ENCODE data around the gene KCNE4. TPM values are rescaled to one million over a fixed set of nuclear protein-coding genes. Genes with fewer than 3 reads are reported as not detected.

KCNE4 gene
- total RNA-seq, 1 experiment from 2014 or later: not detected

- H3K4me1 ChIP-seq (ENCODE audit: insufficient read depth, low read length): no peaks in the 10 kb centered on the region
- H3K27ac ChIP-seq (ENCODE audit: low read length): no peak overlapping the region
- H3K4me3 ChIP-seq (ENCODE audit: low read length): no peak overlapping the region
- no peaks in the 10 kb centered on the region for H4K20me1 ChIP-seq (ENCODE audit: low read length)
- ATAC-seq (no peak), DNase-seq (no peak)
- no peaks in the 10 kb centered on the region for H3K36me3 ChIP-seq (ENCODE audit: low read depth, low read length)
- BruUV-seq (replicated peaks): no TSS peak
- intact Hi-C loops (cut with micrococcal nuclease): no loop called here
- no peak overlapping the region for H3K9ac ChIP-seq (ENCODE audit: low read length)
- no peaks in the 10 kb centered on the region for H3K79me2 ChIP-seq (ENCODE audit: low read length)
- no peaks in the 10 kb centered on the region; the same call in 1 of the 2 replicates for H3K27me3 ChIP-seq (ENCODE audit: low read length)
- no peak for TF ChIP-seq EZH2 (IDR thresholded peaks at IDR 0.05; ENCODE audit: low read length, unreplicated experiment)
- no peak for TF ChIP-seq CTCF (conservative IDR thresholded peaks at IDR 0.05; ENCODE audit: low read depth, low read length)
- no peak for TF ChIP-seq EZH2phosphoT487 (IDR thresholded peaks at IDR 0.05; ENCODE audit: borderline replicate concordance, low read length)
- ChIA-PET POLR2A (ENCODE audit: unreplicated experiment) (no interaction called here), CTCF (no interaction called here)
- no peak overlapping the region for H2AFZ ChIP-seq (ENCODE audit: low read length)
- no peaks in the 10 kb centered on the region for H3F3A ChIP-seq (ENCODE audit: low read length, unreplicated experiment)
- no peak overlapping the region for H3K4me2 ChIP-seq (ENCODE audit: low read length)
- H3K9me3 ChIP-seq (ENCODE audit: low read length): no peaks in the 10 kb centered on the region
- H3K9me2 ChIP-seq (replicated peaks; ENCODE audit: low read length): no peaks in the 10 kb centered on the region
Observed at GRCh38 chr2:223099561-223099960, 47.6 kb downstream of the KCNE4 start.

DNA sequence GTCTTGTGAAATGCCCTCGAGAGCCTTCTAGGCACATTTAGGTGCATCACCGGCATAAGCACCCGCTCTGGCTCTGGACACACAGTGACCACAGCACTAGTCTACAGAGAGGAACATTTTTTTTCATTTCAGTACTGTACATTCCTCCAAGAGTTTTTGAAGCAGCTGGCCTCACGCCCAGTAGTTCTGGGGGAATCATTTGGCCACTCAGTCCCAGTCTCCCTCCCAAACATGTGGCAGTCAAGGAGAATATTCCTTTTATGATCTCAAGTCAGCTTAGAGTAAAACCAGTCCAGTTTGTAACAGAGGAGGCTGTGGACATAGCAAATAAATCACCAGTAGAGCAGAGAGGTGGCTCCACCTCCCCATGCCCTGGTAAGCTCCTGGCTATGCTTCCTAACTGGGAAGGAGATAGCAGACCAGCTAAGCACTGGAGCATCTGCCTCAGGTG lies 48.1 kb downstream of the KCNE4 start:
- H3K27me3 ChIP-seq (ENCODE audit: low read length): peaks cover 5% of the 10 kb centered on the region; the same call in 1 of the 2 replicates
- H4K20me1 ChIP-seq (ENCODE audit: low read length): no peaks in the 10 kb centered on the region
- no peak overlapping the region for H3K27ac ChIP-seq (ENCODE audit: low read length)
- DNase-seq (no peak), ATAC-seq (no peak)
- ChIA-PET POLR2A (ENCODE audit: unreplicated experiment) (no interaction called here), CTCF (no interaction called here)
- H2AFZ ChIP-seq (ENCODE audit: low read length): no peak overlapping the region
- no peak overlapping the region for H3K4me2 ChIP-seq (ENCODE audit: low read length)
- H3K79me2 ChIP-seq (ENCODE audit: low read length): no peaks in the 10 kb centered on the region
- H3K4me1 ChIP-seq (ENCODE audit: insufficient read depth, low read length): no peaks in the 10 kb centered on the region
- intact Hi-C loops (cut with micrococcal nuclease): no loop called here
- no TSS peak for BruUV-seq (replicated peaks)
- no peaks in the 10 kb centered on the region for H3K36me3 ChIP-seq (ENCODE audit: low read depth, low read length)
- H3K9me2 ChIP-seq (replicated peaks; ENCODE audit: low read length): no peaks in the 10 kb centered on the region
- no peaks in the 10 kb centered on the region for H3F3A ChIP-seq (ENCODE audit: low read length, unreplicated experiment)
- H3K9ac ChIP-seq (ENCODE audit: low read length): no peak overlapping the region
- H3K4me3 ChIP-seq (ENCODE audit: low read length): no peak overlapping the region
- no peaks in the 10 kb centered on the region for H3K9me3 ChIP-seq (ENCODE audit: low read length)
- TF ChIP-seq EZH2phosphoT487 (IDR thresholded peaks at IDR 0.05; ENCODE audit: borderline replicate concordance, low read length) (no peak), EZH2 (IDR thresholded peaks at IDR 0.05; ENCODE audit: low read length, unreplicated experiment) (no peak), CTCF (conservative IDR thresholded peaks at IDR 0.05; ENCODE audit: low read depth, low read length) (no peak)

- peaks cover 14% of the 10 kb centered on the region; the same call in 1 of the 2 replicates for H3K27me3 ChIP-seq (ENCODE audit: low read length)
- CTCF ChIA-PET: interaction anchor here (1.0 to 1.2 kb wide), 2 partner anchors 119 to 130 kb away, joined by 5 to 11 read pairs; no protein-coding TSS in a partner anchor
Observed at GRCh38 chr2:223101340-223102039, 49.5 kb downstream of the KCNE4 start.

More at GRCh38 chr2:223101340-223102039, 49.5 kb downstream of the KCNE4 start:
- H3F3A ChIP-seq (ENCODE audit: low read length, unreplicated experiment): no peaks in the 10 kb centered on the region
- H3K27ac ChIP-seq (ENCODE audit: low read length): no peak overlapping the region
- intact Hi-C loops (cut with micrococcal nuclease): loop anchor here (1.0 kb wide), 1 partner anchor 130 kb away; no protein-coding TSS in a partner anchor
- DNase-seq: peak; percentile 61
- no peaks in the 10 kb centered on the region for H3K9me3 ChIP-seq (ENCODE audit: low read length)
- H3K4me1 ChIP-seq (ENCODE audit: insufficient read depth, low read length): no peaks in the 10 kb centered on the region
- no peaks in the 10 kb centered on the region for H4K20me1 ChIP-seq (ENCODE audit: low read length)
- H2AFZ ChIP-seq (ENCODE audit: low read length): no peak overlapping the region
- POLR2A ChIA-PET (ENCODE audit: unreplicated experiment): no interaction called here
- BruUV-seq (replicated peaks): no TSS peak
- no peak overlapping the region for H3K4me2 ChIP-seq (ENCODE audit: low read length)
- H3K9ac ChIP-seq (ENCODE audit: low read length): no peak overlapping the region
- H3K4me3 ChIP-seq (ENCODE audit: low read length): no peak overlapping the region
- ATAC-seq: peak; percentile 96
- no peaks in the 10 kb centered on the region for H3K79me2 ChIP-seq (ENCODE audit: low read length)
- TF ChIP-seq CTCF (conservative IDR thresholded peaks at IDR 0.05; ENCODE audit: low read depth, low read length) (peak; percentile 76), EZH2 (IDR thresholded peaks at IDR 0.05; ENCODE audit: low read length, unreplicated experiment) (no peak)
- H3K36me3 ChIP-seq (ENCODE audit: low read depth, low read length): no peaks in the 10 kb centered on the region
- H3K9me2 ChIP-seq (replicated peaks; ENCODE audit: low read length): no peaks in the 10 kb centered on the region

Data from PC-3 (cell line).